GM23338 (cell line): ENCODE measurements around the gene KLK6. TPM values are rescaled to one million over a fixed set of nuclear protein-coding genes. Genes with fewer than 3 reads are reported as not detected.

Experiments
- ATAC-seq: fragments of 200-7000 bp; cut with Tn5 transposase; 3 replicates; pipeline ENCODE4 v1.9.1; 2020
- DNase-seq: peaks from one replicate; pipeline ENCODE4 v3.0.0-alpha.2; 2015; ENCODE audit warnings: low spot score
- H2AFZ ChIP-seq: fragments of 200-600 bp; sonication (generic); 2 replicates; pipeline ENCODE4 v1.8.0; 2016; ENCODE audit warnings: antibody characterized with exemption, mild to moderate bottlenecking, moderate library complexity
- H3F3A ChIP-seq: fragments of 200-600 bp; sonication (generic); replicated peaks from 2 replicates; pipeline ENCODE4 v1.8.0; 2017; ENCODE audit warnings: antibody characterized with exemption, mixed run types, low read depth
- H3K27ac ChIP-seq: fragments of 200-600 bp; sonication (generic); 2 replicates; pipeline ENCODE4 v1.6.1; 2016; ENCODE audit warnings: low read depth
- H3K27me3 ChIP-seq: fragments of 200-600 bp; sonication (generic); 2 replicates; pipeline ENCODE4 v1.8.0; 2016; ENCODE audit warnings: mild to moderate bottlenecking, mixed run types, moderate library complexity; ENCODE audit not compliant: insufficient read depth
- H3K36me3 ChIP-seq: fragments of 200-600 bp; sonication (generic); 2 replicates; pipeline ENCODE4 v1.8.0; 2016; ENCODE audit warnings: mild to moderate bottlenecking; ENCODE audit not compliant: insufficient read depth
- H3K4me1 ChIP-seq: fragments of 200-600 bp; sonication (generic); 2 replicates; pipeline ENCODE4 v1.8.0; 2016; ENCODE audit warnings: mild to moderate bottlenecking, moderate library complexity; ENCODE audit not compliant: insufficient read depth
- H3K4me2 ChIP-seq: fragments of 200-600 bp; sonication (generic); 2 replicates; pipeline ENCODE4 v1.7.1; 2017; ENCODE audit warnings: mixed run types
- H3K4me3 ChIP-seq: fragments of 200-600 bp; sonication (generic); 2 replicates; pipeline ENCODE4 v1.6.1; 2016; ENCODE audit warnings: mixed run types
- H3K79me2 ChIP-seq: fragments of 200-600 bp; sonication (generic); replicated peaks from 2 replicates; pipeline ENCODE4 v1.8.0; 2017; ENCODE audit warnings: mild to moderate bottlenecking; ENCODE audit not compliant: insufficient read depth
- H3K9me2 ChIP-seq: fragments of 200-600 bp; sonication (generic); 2 replicates; pipeline ENCODE4 v1.8.0; 2017; ENCODE audit not compliant: insufficient read depth
- H4K20me1 ChIP-seq: fragments of 200-600 bp; sonication (generic); replicated peaks from 2 replicates; pipeline ENCODE4 v1.8.0; 2017; ENCODE audit warnings: mild to moderate bottlenecking; ENCODE audit not compliant: insufficient read depth
- H3K27ac Mint-ChIP-seq: 2 replicates; pipeline ENCODE4 v1.8.0; 2020; ENCODE audit warnings: inconsistent platforms, mild to moderate bottlenecking, moderate library complexity, mixed read lengths
- H3K27me3 Mint-ChIP-seq: 3 replicates; pipeline ENCODE4 v1.8.0; 2022; ENCODE audit warnings: low read depth, mild to moderate bottlenecking, moderate library complexity, mixed read lengths, inconsistent platforms; ENCODE audit not compliant: insufficient read depth, poor library complexity
- H3K36me3 Mint-ChIP-seq: 3 replicates; pipeline ENCODE4 v1.8.0; 2021; ENCODE audit warnings: low read depth, mild to moderate bottlenecking, inconsistent platforms, moderate library complexity, mixed read lengths
- H3K4me1 Mint-ChIP-seq: 3 replicates; pipeline ENCODE4 v1.8.0; 2020; ENCODE audit warnings: mild to moderate bottlenecking, inconsistent platforms, mixed read lengths
- H3K4me3 Mint-ChIP-seq: 3 replicates; pipeline ENCODE4 v1.8.0; 2021; ENCODE audit warnings: moderate library complexity, mild to moderate bottlenecking, inconsistent platforms, mixed read lengths
- H3K9me3 Mint-ChIP-seq: 3 replicates; pipeline ENCODE4 v1.8.0; 2020; ENCODE audit warnings: moderate library complexity, mild to moderate bottlenecking, inconsistent platforms, mixed read lengths
- CREB1 ChIP-seq: fragments of 250-450 bp; sonication (Bioruptor Pico); IDR thresholded peaks from 2 replicates; pipeline ENCODE4 v1.5.0; 2020; ENCODE audit warnings: low read depth, mild to moderate bottlenecking, moderate library complexity
- ETS1 ChIP-seq: IDR thresholded peaks from 2 replicates; pipeline ENCODE4 v1.6.1; 2016; ENCODE audit warnings: antibody characterized with exemption
- EZH2phosphoT487 ChIP-seq: fragments of 200-600 bp; sonication (generic); IDR thresholded peaks from one replicate; pipeline ENCODE4 v1.8.1; 2018; ENCODE audit warnings: antibody characterized with exemption; ENCODE audit not compliant: unreplicated experiment
- JUNB ChIP-seq: IDR thresholded peaks from one replicate; pipeline ENCODE4 v1.6.1; 2016; ENCODE audit warnings: antibody characterized with exemption; ENCODE audit not compliant: unreplicated experiment
- NANOG ChIP-seq: IDR thresholded peaks from 2 replicates; pipeline ENCODE4 v1.6.1; 2016; ENCODE audit warnings: antibody characterized with exemption, borderline replicate concordance
- REST ChIP-seq: IDR thresholded peaks from one replicate; pipeline ENCODE4 v1.6.1; 2018; ENCODE audit warnings: antibody characterized with exemption; ENCODE audit not compliant: unreplicated experiment
- STAT1 ChIP-seq: IDR thresholded peaks from one replicate; pipeline ENCODE4 v1.6.1; 2016; ENCODE audit warnings: antibody characterized with exemption; ENCODE audit not compliant: unreplicated experiment
- ZNF114 ChIP-seq: fragments of 250-450 bp; sonication (Bioruptor Pico); IDR thresholded peaks from 2 replicates; pipeline ENCODE4 v1.5.0; 2020; ENCODE audit warnings: mild to moderate bottlenecking, moderate library complexity
- polyA plus RNA-seq: library from polyadenylated mRNA; unstranded; fragments of >200 nt; fragmentation: Nextera tagmentation; extraction: Ambion mirVana; gene quantifications from 2 replicates; pipeline ENCODE4 v1.2.1, GENCODE V29; 2016
- total RNA-seq: library from RNA; depleted of rRNA; stranded (reverse); fragments of >200 nt; shearing (Covaris generic); gene quantifications from 2 replicates; pipeline ENCODE4 v1.2.3, GENCODE V29; 2014
- TF ChIP-seq, protein P1 (sequence below): fragments of 250-450 bp; sonication (Bioruptor Pico); IDR thresholded peaks from 2 replicates; pipeline ENCODE4 v1.5.0; 2020; ENCODE audit warnings: mild to moderate bottlenecking, moderate library complexity

KLK6 gene
- total and polyA plus RNA-seq, 2 experiments from 2014 or later: 0.47 to 0.56 TPM

GRCh38 chr19:50982186-50982585 lies 12.8 kb upstream of the KLK6 start (continued):
- TF ChIP-seq, protein P1, sequence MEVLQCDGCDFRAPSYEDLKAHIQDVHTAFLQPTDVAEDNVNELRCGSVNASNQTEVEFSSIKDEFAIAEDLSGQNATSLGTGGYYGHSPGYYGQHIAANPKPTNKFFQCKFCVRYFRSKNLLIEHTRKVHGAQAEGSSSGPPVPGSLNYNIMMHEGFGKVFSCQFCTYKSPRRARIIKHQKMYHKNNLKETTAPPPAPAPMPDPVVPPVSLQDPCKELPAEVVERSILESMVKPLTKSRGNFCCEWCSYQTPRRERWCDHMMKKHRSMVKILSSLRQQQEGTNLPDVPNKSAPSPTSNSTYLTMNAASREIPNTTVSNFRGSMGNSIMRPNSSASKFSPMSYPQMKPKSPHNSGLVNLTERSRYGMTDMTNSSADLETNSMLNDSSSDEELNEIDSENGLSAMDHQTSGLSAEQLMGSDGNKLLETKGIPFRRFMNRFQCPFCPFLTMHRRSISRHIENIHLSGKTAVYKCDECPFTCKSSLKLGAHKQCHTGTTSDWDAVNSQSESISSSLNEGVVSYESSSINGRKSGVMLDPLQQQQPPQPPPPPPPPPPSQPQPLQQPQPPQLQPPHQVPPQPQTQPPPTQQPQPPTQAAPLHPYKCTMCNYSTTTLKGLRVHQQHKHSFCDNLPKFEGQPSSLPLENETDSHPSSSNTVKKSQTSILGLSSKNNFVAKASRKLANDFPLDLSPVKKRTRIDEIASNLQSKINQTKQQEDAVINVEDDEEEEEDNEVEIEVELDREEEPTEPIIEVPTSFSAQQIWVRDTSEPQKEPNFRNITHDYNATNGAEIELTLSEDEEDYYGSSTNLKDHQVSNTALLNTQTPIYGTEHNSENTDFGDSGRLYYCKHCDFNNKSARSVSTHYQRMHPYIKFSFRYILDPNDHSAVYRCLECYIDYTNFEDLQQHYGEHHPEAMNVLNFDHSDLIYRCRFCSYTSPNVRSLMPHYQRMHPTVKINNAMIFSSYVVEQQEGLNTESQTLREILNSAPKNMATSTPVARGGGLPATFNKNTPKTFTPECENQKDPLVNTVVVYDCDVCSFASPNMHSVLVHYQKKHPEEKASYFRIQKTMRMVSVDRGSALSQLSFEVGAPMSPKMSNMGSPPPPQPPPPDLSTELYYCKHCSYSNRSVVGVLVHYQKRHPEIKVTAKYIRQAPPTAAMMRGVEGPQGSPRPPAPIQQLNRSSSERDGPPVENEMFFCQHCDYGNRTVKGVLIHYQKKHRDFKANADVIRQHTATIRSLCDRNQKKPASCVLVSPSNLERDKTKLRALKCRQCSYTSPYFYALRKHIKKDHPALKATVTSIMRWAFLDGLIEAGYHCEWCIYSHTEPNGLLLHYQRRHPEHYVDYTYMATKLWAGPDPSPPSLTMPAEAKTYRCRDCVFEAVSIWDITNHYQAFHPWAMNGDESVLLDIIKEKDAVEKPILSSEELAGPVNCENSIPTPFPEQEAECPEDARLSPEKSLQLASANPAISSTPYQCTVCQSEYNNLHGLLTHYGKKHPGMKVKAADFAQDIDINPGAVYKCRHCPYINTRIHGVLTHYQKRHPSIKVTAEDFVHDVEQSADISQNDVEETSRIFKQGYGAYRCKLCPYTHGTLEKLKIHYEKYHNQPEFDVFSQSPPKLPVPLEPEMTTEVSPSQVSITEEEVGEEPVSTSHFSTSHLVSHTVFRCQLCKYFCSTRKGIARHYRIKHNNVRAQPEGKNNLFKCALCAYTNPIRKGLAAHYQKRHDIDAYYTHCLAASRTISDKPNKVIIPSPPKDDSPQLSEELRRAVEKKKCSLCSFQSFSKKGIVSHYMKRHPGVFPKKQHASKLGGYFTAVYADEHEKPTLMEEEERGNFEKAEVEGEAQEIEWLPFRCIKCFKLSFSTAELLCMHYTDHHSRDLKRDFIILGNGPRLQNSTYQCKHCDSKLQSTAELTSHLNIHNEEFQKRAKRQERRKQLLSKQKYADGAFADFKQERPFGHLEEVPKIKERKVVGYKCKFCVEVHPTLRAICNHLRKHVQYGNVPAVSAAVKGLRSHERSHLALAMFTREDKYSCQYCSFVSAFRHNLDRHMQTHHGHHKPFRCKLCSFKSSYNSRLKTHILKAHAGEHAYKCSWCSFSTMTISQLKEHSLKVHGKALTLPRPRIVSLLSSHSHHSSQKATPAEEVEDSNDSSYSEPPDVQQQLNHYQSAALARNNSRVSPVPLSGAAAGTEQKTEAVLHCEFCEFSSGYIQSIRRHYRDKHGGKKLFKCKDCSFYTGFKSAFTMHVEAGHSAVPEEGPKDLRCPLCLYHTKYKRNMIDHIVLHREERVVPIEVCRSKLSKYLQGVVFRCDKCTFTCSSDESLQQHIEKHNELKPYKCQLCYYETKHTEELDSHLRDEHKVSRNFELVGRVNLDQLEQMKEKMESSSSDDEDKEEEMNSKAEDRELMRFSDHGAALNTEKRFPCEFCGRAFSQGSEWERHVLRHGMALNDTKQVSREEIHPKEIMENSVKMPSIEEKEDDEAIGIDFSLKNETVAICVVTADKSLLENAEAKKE (CRISPR knock-in tag): no peak
- TF ChIP-seq STAT1 (no peak), JUNB (no peak), CREB1 (CRISPR knock-in tag) (no peak), EZH2phosphoT487 (no peak), ZNF114 (CRISPR knock-in tag) (no peak), NANOG (no peak)

GRCh38 chr19:50981587-50982146 lies 12.3 kb upstream of the KLK6 start:
- Mint-ChIP-seq H3K36me3 (no peaks in the 10 kb centered on the region; the same call in 2 of the 3 replicates), H3K27ac (no peak overlapping the region), H3K27me3 (no peaks in the 10 kb centered on the region), H3K9me3 (peaks cover 2% of the 10 kb centered on the region; the same call in 2 of the 3 replicates), H3K4me1 (peaks cover 21% of the 10 kb centered on the region), H3K4me3 (no peak overlapping the region)
- TF ChIP-seq CREB1 (CRISPR knock-in tag) (no peak), ZNF114 (CRISPR knock-in tag) (no peak), REST (no peak), ETS1 (no peak), NANOG (no peak)
- H3K4me2 ChIP-seq: no peak overlapping the region
- no peak overlapping the region for H3K27ac ChIP-seq
- no peaks in the 10 kb centered on the region for H4K20me1 ChIP-seq
- H3K4me1 ChIP-seq: peaks cover 16% of the 10 kb centered on the region
- H3K79me2 ChIP-seq: no peaks in the 10 kb centered on the region
- H3K27me3 ChIP-seq: peaks cover 22% of the 10 kb centered on the region
- H3K36me3 ChIP-seq: no peaks in the 10 kb centered on the region
- H3K4me3 ChIP-seq: no peak overlapping the region
- H3K9me2 ChIP-seq: no peaks in the 10 kb centered on the region
- no peaks in the 10 kb centered on the region for H3F3A ChIP-seq
- ATAC-seq (no peak), DNase-seq (no peak)
- no peak overlapping the region for H2AFZ ChIP-seq
